HCT116 (cell line): ENCODE results near the gene ANKRD37. TPM values are rescaled to one million over a fixed set of nuclear protein-coding genes. Genes with fewer than 3 reads are reported as not detected.

Experiments used
- ATAC-seq: fragments of 200-7000 bp; cut with Tn5 transposase; 2 replicates; pipeline ENCODE4 v1.9.1; 2020; ENCODE audit warnings: mild to moderate bottlenecking, moderate library complexity
- BruUV-seq: library from RNA; stranded (reverse); fragments of 400-500 nt; replicated peaks from 2 replicates; lab custom pipeline; 2021; lab: Mats Ljungman, UMichigan
- CTCF ChIA-PET: fragments of 300-600 bp; sonication (Branson Sonifier 250); formaldehyde crosslinking; loops from one replicate; lab custom pipeline; 2021; ENCODE audit warnings: antibody characterized with exemption; lab: Charles Lee
- POLR2A ChIA-PET: fragments of 300-600, 350-600 bp; sonication (Branson Sonifier 250); formaldehyde crosslinking; loops from one replicate; lab custom pipeline; 2021; ENCODE audit warnings: antibody characterized with exemption; lab: Charles Lee
- RAD21 ChIA-PET, 2 experiments: fragments of 300-600 bp; sonication (Branson Sonifier 250); formaldehyde crosslinking; loops; one replicate each; lab custom pipeline; 2023; ENCODE audit warnings: low total read pairs in 2 of 2; ENCODE audit not compliant: uncharacterized antibody in 2 of 2, unreplicated experiment in 2 of 2, low non-redundant PET in 1 of 2; lab: Charles Lee
- DNase-seq: peaks from one replicate; pipeline ENCODE4 v3.0.0-alpha.2; 2010; ENCODE audit warnings: low read depth, low spot score
- H2AFZ ChIP-seq: fragments of 200-600 bp; shearing (Covaris generic), sonication (generic); 2 replicates; pipeline ENCODE4 v1.6.1; 2017; ENCODE audit warnings: low read depth, mixed run types, mixed read lengths, antibody characterized with exemption, low read length; ENCODE audit not compliant: poor library complexity, severe bottlenecking
- H3K27ac ChIP-seq: 2 replicates; pipeline ENCODE4 v1.5.1; 2012; ENCODE audit warnings: low read depth, low read length
- H3K27me3 ChIP-seq: fragments of 200-600 bp; sonication (generic); 2 replicates; pipeline ENCODE4 v1.6.1; 2016; ENCODE audit warnings: mixed run types, low read length, mixed read lengths; ENCODE audit not compliant: insufficient read depth
- H3K36me3 ChIP-seq, 2 experiments: fragments of 200-500 bp in 1 of 2; fragments of 200-600 bp in 1 of 2; sonication (Bioruptor generic) in 1 of 2; sonication (generic) in 1 of 2; 2 replicates each; pipeline versions ENCODE4 v1.5.1 to v1.6.1; 2014 to 2016; ENCODE audit warnings: low read length in 2 of 2, inconsistent platforms in 1 of 2, mixed read lengths in 1 of 2, mixed run types in 1 of 2; ENCODE audit not compliant: insufficient read depth in 2 of 2, control insufficient read depth in 1 of 2
- H3K4me1 ChIP-seq, 2 experiments: fragments of 200-600 bp in 1 of 2; sonication (generic) in 1 of 2; 2 replicates each; pipeline versions ENCODE4 v1.5.1 to v1.6.1; 2012 to 2017; ENCODE audit warnings: low read length in 2 of 2, inconsistent platforms in 1 of 2, mild to moderate bottlenecking in 1 of 2, mixed read lengths in 1 of 2, mixed run types in 1 of 2, moderate library complexity in 1 of 2; ENCODE audit not compliant: insufficient read depth in 2 of 2, control insufficient read depth in 1 of 2
- H3K4me2 ChIP-seq: fragments of 200-600 bp; sonication (generic); 2 replicates; pipeline ENCODE4 v1.6.1; 2017; ENCODE audit warnings: mixed run types, low read length, mixed read lengths
- H3K4me3 ChIP-seq, 2 experiments: fragments of 200-600 bp in 1 of 2; sonication (generic) in 1 of 2; replicated peaks in 1 of 2; 2 replicates each; pipeline ENCODE4 v1.5.1; 2011 to 2016; ENCODE audit warnings: low read length in 2 of 2, control low read depth in 1 of 2, low read depth in 1 of 2, mild to moderate bottlenecking in 1 of 2, mixed read lengths in 1 of 2, mixed run types in 1 of 2
- H3K79me2 ChIP-seq: fragments of 200-600 bp; sonication (generic); 2 replicates; pipeline ENCODE4 v1.6.1; 2017; ENCODE audit warnings: mild to moderate bottlenecking, mixed run types, low read length, moderate library complexity, mixed read lengths; ENCODE audit not compliant: insufficient read depth
- H3K9ac ChIP-seq: fragments of 200-600 bp; sonication (generic); 2 replicates; pipeline ENCODE4 v1.6.1; 2016; ENCODE audit warnings: low read length, mixed read lengths
- H3K9me2 ChIP-seq: fragments of 200-600 bp; sonication (generic), shearing (Covaris generic); 2 replicates; pipeline ENCODE4 v1.6.1; 2017; ENCODE audit warnings: mixed run types, mild to moderate bottlenecking, moderate library complexity; ENCODE audit not compliant: insufficient read depth
- H3K9me3 ChIP-seq, 2 experiments: fragments of 200-500 bp in 1 of 2; fragments of 200-600 bp in 1 of 2; sonication (Bioruptor generic) in 1 of 2; sonication (generic) in 1 of 2; 2 replicates each; pipeline ENCODE4 v1.6.1; 2014 to 2017; ENCODE audit warnings: low read length in 2 of 2, mixed read lengths in 2 of 2, inconsistent platforms in 1 of 2, low read depth in 1 of 2, mild to moderate bottlenecking in 1 of 2, mixed run types in 1 of 2, moderate library complexity in 1 of 2; ENCODE audit not compliant: control insufficient read depth in 1 of 2, insufficient read depth in 1 of 2
- H4K20me1 ChIP-seq: fragments of 200-600 bp; sonication (generic), shearing (Covaris generic); 2 replicates; pipeline ENCODE4 v1.6.1; 2017; ENCODE audit warnings: mixed run types, mild to moderate bottlenecking, moderate library complexity; ENCODE audit not compliant: insufficient read depth
- CEBPB ChIP-seq: IDR thresholded peaks from 2 replicates; pipeline ENCODE4 v1.6.1; 2012; ENCODE audit warnings: low read depth
- EGR1 ChIP-seq: IDR thresholded peaks from 2 replicates; pipeline ENCODE4 v1.6.1; 2012; ENCODE audit warnings: low read depth
- ELF1 ChIP-seq: IDR thresholded peaks from 2 replicates; pipeline ENCODE4 v1.6.1; 2012; ENCODE audit warnings: low read depth, borderline replicate concordance
- EZH2 ChIP-seq: fragments of 200-600 bp; sonication (generic); IDR thresholded peaks from 2 replicates; pipeline ENCODE4 v1.6.1; 2017; ENCODE audit warnings: antibody characterized with exemption, mixed run types
- EZH2phosphoT487 ChIP-seq: fragments of 200-600 bp; IDR thresholded peaks from 2 replicates; pipeline ENCODE4 v1.6.1; 2018; ENCODE audit warnings: antibody characterized with exemption, borderline replicate concordance
- FOSL1 ChIP-seq: IDR thresholded peaks from 2 replicates; pipeline ENCODE4 v1.6.1; 2012; ENCODE audit warnings: low read depth
- JUND ChIP-seq: IDR thresholded peaks from 2 replicates; pipeline ENCODE4 v1.6.1; 2012
- POLR2AphosphoS5 ChIP-seq: IDR thresholded peaks from 2 replicates; pipeline ENCODE4 v1.6.1; 2011; ENCODE audit warnings: mild to moderate bottlenecking, low read depth, low read length, moderate library complexity
- RAD21 ChIP-seq: IDR thresholded peaks from 2 replicates; pipeline ENCODE4 v1.6.1; 2012; ENCODE audit warnings: low read depth, mild to moderate bottlenecking
- REST ChIP-seq: IDR thresholded peaks from 2 replicates; pipeline ENCODE4 v1.6.1; 2012; ENCODE audit warnings: low read depth
- SIN3A ChIP-seq: IDR thresholded peaks from 2 replicates; pipeline ENCODE4 v1.6.1; 2012; ENCODE audit warnings: low read depth
- SP1 ChIP-seq: IDR thresholded peaks from 2 replicates; pipeline ENCODE4 v1.6.1; 2012; ENCODE audit warnings: low read depth
- SRF ChIP-seq: IDR thresholded peaks from 2 replicates; pipeline ENCODE4 v1.6.1; 2012; ENCODE audit warnings: low read depth
- TCF7L2 ChIP-seq: IDR thresholded peaks from 2 replicates; pipeline ENCODE4 v1.7.0; 2011; ENCODE audit warnings: borderline replicate concordance, inconsistent platforms; ENCODE audit not compliant: insufficient read depth, insufficient read length; ENCODE audit errors: extremely low read depth
- YY1 ChIP-seq: IDR thresholded peaks from 2 replicates; pipeline ENCODE4 v1.6.1; 2011; ENCODE audit warnings: low read length, low read depth, moderate library complexity, mild to moderate bottlenecking; ENCODE audit not compliant: insufficient replicate concordance; ENCODE audit errors: extremely low read depth
- ZFX ChIP-seq: fragments of 450-650 bp; IDR thresholded peaks from 2 replicates; pipeline ENCODE4 v1.6.1; 2017
- ZNF274 ChIP-seq: fragments of 200-500 bp; sonication (Bioruptor generic); IDR thresholded peaks from 2 replicates; pipeline ENCODE4 v1.6.1; 2014; ENCODE audit warnings: mild to moderate bottlenecking, low read depth, low read length, inconsistent platforms
- intact Hi-C: fragments of 100-400 bp; cut with micrococcal nuclease; formaldehyde crosslinking; loops from 2 replicates; pipeline ENCODE4 v1.10.0; 2022
- total RNA-seq: library from RNA; stranded (reverse); gene quantifications from one replicate; pipeline ENCODE4 v1.2.1, GENCODE V29; 2021; ENCODE audit not compliant: unreplicated experiment
- TF ChIP-seq, protein P1 (sequence below), 3 experiments: fragments of 200-600 bp in 1 of 3; sonication (generic) in 1 of 3; IDR thresholded peaks in 2 of 3; conservative IDR thresholded peaks in 1 of 3; 2 replicates each; pipeline ENCODE4 v1.5.1; 2012 to 2017; ENCODE audit warnings: low read depth in 2 of 3, low read length in 2 of 3, antibody characterized with exemption in 1 of 3, borderline replicate concordance in 1 of 3, control low read depth in 1 of 3, mild to moderate bottlenecking in 1 of 3, mixed read lengths in 1 of 3, mixed run types in 1 of 3, moderate library complexity in 1 of 3; ENCODE audit not compliant: insufficient read depth in 1 of 3

ANKRD37 gene
- total RNA-seq, 1 experiment from 2014 or later: 29.9 TPM

GRCh38 chr4:185383451-185383850 is 13.2 kb upstream of the ANKRD37 start (continued):
- TF ChIP-seq, protein P1, sequence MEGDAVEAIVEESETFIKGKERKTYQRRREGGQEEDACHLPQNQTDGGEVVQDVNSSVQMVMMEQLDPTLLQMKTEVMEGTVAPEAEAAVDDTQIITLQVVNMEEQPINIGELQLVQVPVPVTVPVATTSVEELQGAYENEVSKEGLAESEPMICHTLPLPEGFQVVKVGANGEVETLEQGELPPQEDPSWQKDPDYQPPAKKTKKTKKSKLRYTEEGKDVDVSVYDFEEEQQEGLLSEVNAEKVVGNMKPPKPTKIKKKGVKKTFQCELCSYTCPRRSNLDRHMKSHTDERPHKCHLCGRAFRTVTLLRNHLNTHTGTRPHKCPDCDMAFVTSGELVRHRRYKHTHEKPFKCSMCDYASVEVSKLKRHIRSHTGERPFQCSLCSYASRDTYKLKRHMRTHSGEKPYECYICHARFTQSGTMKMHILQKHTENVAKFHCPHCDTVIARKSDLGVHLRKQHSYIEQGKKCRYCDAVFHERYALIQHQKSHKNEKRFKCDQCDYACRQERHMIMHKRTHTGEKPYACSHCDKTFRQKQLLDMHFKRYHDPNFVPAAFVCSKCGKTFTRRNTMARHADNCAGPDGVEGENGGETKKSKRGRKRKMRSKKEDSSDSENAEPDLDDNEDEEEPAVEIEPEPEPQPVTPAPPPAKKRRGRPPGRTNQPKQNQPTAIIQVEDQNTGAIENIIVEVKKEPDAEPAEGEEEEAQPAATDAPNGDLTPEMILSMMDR (IDR thresholded peaks at IDR 0.05 in 2 of 3, conservative IDR thresholded peaks at IDR 0.05 in 1 of 3; ENCODE audit: borderline replicate concordance in 1 of 3, insufficient read depth in 1 of 3, low read depth in 2 of 3, low read length in 2 of 3): no peak
- TF ChIP-seq SRF: no peak
- no peak for TF ChIP-seq RAD21
- TF ChIP-seq CEBPB: no peak; the same call in 1 of the 2 replicates

- H2AFZ ChIP-seq: no peak overlapping the region
- H3K27me3 ChIP-seq: no peaks in the 10 kb centered on the region
- H3K4me1 ChIP-seq: peaks cover 5 to 7% of the 10 kb centered on the region in 2 experiments; a peak in 2 of 4 replicates
- CTCF ChIA-PET: no interaction called here
- DNase-seq (no peak), ATAC-seq (no peak)
- H3K9me3 ChIP-seq: no peaks in the 10 kb centered on the region
- BruUV-seq: no TSS peak
- H3K4me3 ChIP-seq: no peak overlapping the region
- no peaks in the 10 kb centered on the region for H3K36me3 ChIP-seq
- RAD21 ChIA-PET: no interaction called here
- no peaks in the 10 kb centered on the region for H3K79me2 ChIP-seq
- no peaks in the 10 kb centered on the region for H3K9me2 ChIP-seq
- no peaks in the 10 kb centered on the region for H4K20me1 ChIP-seq
- POLR2A ChIA-PET: interaction anchor here (1.0 kb wide), 1 partner anchor 12 kb away, joined by 4 read pairs; the partner anchor contains the start of gene ANKRD37
- H3K4me2 ChIP-seq: no peak overlapping the region
- no peak overlapping the region for H3K9ac ChIP-seq
- TF ChIP-seq EZH2 (no peak), SIN3A (no peak), SP1 (no peak), ZNF274 (no peak), YY1 (no peak), ELF1 (no peak), ZFX (no peak), FOSL1 (no peak), REST (no peak), JUND (no peak), EZH2phosphoT487 (no peak), EGR1 (no peak), POLR2AphosphoS5 (no peak), CEBPB (no peak), SRF (no peak), TCF7L2 (no peak)
- TF ChIP-seq, protein P1 (IDR thresholded peaks at IDR 0.05 in 2 of 3, conservative IDR thresholded peaks at IDR 0.05 in 1 of 3; ENCODE audit: borderline replicate concordance in 1 of 3, insufficient read depth in 1 of 3, low read depth in 2 of 3, low read length in 2 of 3): no peak
- intact Hi-C loops: no loop called here
- no peak overlapping the region for H3K27ac ChIP-seq
Observed at GRCh38 chr4:185384061-185384460, 12.6 kb upstream of the ANKRD37 start.
